22Rv1 (cell line): Measurements from ENCODE around the gene DIP2C.

Source experiments
- ZFX ChIP-seq: fragments of 450-650 bp; IDR thresholded peaks from 2 replicates; pipeline ENCODE4 v1.6.1; 2017; ENCODE audit warnings: antibody characterized with exemption, borderline replicate concordance
- TF ChIP-seq, protein P1 (sequence below): fragments of 450-650 bp; IDR thresholded peaks from 2 replicates; pipeline ENCODE4 v1.5.1; 2017; ENCODE audit warnings: mild to moderate bottlenecking

DNA sequence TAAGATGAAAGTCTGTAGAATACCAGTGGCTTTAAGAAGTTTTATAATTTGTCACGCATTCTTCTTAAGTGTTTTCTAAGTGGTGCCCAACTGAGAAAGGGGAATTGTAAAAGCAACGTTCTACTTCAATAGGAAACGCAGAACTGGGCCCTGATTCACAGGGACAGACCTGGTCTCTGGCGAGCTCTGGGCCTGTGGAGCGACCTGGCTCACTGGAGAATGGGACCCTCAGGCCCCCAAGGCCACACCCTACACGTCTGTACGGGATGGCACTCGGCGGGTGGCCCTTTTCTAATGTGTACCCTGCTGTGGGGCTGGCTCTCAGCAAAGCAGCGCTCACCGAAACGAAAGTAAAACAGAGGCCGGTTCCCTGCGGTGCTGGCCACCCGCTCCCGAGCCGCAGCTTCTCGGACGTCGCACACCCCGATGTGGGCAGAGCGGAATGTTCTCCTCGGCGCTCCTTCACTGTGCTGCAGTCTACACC lies 205.0 kb downstream of the DIP2C start:
- TF ChIP-seq, protein P1, sequence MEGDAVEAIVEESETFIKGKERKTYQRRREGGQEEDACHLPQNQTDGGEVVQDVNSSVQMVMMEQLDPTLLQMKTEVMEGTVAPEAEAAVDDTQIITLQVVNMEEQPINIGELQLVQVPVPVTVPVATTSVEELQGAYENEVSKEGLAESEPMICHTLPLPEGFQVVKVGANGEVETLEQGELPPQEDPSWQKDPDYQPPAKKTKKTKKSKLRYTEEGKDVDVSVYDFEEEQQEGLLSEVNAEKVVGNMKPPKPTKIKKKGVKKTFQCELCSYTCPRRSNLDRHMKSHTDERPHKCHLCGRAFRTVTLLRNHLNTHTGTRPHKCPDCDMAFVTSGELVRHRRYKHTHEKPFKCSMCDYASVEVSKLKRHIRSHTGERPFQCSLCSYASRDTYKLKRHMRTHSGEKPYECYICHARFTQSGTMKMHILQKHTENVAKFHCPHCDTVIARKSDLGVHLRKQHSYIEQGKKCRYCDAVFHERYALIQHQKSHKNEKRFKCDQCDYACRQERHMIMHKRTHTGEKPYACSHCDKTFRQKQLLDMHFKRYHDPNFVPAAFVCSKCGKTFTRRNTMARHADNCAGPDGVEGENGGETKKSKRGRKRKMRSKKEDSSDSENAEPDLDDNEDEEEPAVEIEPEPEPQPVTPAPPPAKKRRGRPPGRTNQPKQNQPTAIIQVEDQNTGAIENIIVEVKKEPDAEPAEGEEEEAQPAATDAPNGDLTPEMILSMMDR: no peak
- TF ChIP-seq ZFX: no peak
